ENCODE measurements around the gene TMEM94.

TMEM94 gene

GRCh38 chr17:75496005-75496404 lies 39.6 kb downstream of the TMEM94 start:
- no peak for DNase-seq (ENCODE audit: low read depth, low spot score)

DNA sequence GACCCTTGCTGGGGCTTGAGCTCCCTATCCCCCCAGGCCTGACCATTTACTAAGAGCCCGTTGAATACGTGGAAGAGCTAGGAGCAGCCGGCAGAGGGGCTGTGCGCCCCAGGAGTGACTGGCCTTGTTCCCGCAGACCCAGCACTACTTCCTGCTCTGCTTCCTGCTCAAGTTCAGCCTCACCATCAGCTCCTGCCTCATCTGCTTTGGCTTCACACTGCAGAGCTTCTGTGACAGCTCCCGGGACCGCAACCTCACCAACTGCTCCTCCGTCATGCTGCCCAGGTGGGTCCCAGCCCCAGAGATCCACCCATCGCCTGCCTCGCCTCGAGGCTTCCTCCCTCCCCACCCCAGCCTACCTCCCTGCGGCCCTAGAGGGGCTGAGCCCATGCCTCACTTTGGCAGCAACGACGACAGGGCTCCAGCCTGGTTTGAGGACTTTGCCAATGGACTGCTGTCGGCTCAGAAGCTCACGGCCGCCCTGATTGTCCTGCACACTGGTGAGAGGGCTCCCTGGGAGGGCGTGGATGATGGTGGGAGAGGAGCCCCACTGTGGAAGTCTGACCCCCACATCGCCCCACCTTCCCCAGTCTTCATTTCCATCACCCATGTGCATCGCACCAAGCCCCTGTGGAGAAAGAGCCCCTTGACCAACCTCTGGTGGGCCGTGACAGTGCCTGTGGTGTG lies 41.7 kb downstream of the TMEM94 start:
- no peak for DNase-seq (ENCODE audit: low read depth, low spot score)

- no peak for DNase-seq (ENCODE audit: low read depth, low spot score)
Measured at GRCh38 chr17:75498726-75499213, 42.3 kb downstream of the TMEM94 start.

- DNase-seq (ENCODE audit: low read depth, low spot score): no peak
Measured at GRCh38 chr17:75499313-75500022, 43.0 kb downstream of the TMEM94 start.

GRCh38 chr17:75500419-75501216 lies 44.2 kb downstream of the TMEM94 start:
- no peak for DNase-seq (ENCODE audit: low read depth, low spot score)

DNA sequence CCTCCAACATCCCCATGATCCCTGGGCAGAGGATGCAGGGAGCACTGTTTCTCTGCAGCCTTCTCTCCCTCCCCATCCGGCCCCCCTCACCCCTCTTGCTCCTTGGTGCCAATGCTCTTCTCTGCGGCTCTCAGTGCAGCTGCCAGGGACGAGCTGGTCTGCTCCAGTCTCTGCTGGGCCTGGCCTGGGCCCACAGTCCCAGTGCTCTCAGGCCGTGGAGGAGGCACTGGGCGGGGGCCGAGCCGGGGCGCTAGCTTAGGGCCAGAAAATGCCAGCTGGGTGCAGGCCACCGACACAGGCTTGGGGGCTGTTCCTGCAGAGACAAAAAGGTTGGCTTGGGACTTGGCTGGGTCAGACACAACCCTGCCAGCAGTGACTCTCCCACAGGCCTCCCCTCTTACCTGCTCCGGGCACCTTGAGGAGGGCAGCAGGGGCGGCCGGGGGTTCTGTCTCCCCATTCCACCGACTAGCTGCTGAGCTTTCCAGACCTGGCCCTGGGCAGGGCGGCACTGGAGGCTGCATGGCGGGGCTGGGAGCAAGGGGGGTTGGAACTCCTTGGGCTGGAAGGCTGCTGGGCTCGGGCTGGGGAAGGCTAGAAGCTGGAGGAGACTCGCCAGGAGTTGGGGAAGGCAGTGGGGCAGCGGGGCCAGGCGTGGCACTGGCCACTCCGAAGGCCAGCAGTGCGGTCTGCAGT lies 45.1 kb downstream of the TMEM94 start:
- no peak for DNase-seq (ENCODE audit: low read depth, low spot score)

GRCh38 chr17:75502072-75502720 lies 45.8 kb downstream of the TMEM94 start:
- DNase-seq (ENCODE audit: low read depth, low spot score): no peak

DNA sequence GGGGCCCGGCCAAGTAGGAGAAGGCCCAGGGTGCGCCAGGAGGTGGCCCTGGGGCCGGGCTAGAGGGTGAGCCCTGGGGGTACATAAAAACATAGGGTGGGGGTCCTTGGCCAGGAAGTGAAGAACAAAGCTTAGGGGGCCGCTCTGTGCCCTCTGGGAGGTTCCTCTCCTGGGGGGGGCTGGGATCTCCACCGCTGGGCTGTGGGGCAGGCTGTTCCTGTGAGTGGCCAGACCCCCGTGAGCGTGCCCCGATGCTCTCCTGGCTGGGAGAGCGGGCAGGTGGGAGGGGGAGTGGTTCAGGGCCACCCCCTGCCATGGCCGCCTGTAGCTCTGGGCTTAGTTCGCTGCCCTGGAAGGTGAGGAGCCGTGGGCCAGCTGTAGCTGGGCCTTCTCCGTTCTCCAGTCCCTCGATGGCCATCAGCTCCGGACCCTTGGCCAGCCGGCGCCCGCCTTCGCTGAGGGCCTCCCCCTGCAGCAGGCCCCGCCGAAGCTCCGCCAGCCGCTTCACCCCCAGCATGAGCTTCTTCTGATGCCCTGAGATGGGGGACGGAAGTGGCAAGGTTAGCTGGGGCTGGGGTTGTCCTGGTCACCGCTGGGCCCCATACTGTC lies 46.4 kb downstream of the TMEM94 start:
- no peak for DNase-seq (ENCODE audit: low read depth, low spot score)

- DNase-seq (ENCODE audit: low read depth, low spot score): no peak
Measured at GRCh38 chr17:75503337-75503950, 47.0 kb downstream of the TMEM94 start.

DNA sequence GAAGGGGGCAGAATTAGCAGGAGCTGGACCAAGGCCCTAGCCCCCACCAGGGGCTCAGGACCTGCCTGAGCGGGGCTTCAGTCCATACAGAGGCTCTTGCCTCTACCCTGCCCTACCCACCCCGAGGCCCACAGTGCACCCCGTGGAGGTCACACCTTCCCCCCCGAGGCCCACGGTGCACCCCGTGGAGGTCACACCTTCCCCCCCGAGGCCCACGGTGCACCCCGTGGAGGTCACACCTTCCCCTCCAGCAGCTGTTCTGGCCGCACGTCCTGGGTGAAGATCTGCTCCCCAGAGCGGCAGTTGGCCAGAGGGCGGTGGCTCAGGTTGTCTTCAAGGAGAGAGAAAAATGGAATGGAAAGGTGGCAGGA lies 47.5 kb downstream of the TMEM94 start:
- no peak for DNase-seq (ENCODE audit: low read depth, low spot score)

GRCh38 chr17:75504347-75505151 lies 48.1 kb downstream of the TMEM94 start:
- DNase-seq (ENCODE audit: low read depth, low spot score): no peak

DNA sequence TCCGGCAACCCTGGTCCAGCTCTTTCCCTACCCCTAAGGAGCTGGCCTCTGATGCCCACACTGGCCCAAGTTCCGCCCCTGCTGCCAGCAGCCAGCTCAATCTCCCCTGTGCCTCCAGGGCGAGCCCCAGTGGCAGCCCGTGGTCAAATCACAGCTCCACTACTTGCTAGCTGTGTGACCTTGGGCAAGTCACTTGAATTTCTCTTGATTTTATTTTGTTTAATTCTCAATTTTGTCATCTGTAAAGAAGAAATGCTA lies 48.6 kb downstream of the TMEM94 start:
- DNase-seq (ENCODE audit: low read depth, low spot score): no peak

- no peak for DNase-seq (ENCODE audit: low read depth, low spot score)
Measured at GRCh38 chr17:75505640-75506039, 49.2 kb downstream of the TMEM94 start.

GRCh38 chr17:75506134-75506533 lies 49.7 kb downstream of the TMEM94 start:
- DNase-seq (ENCODE audit: low read depth, low spot score): no peak

- DNase-seq (ENCODE audit: low read depth, low spot score): no peak
Measured at GRCh38 chr17:75506888-75507287, 50.5 kb downstream of the TMEM94 start.

DNA sequence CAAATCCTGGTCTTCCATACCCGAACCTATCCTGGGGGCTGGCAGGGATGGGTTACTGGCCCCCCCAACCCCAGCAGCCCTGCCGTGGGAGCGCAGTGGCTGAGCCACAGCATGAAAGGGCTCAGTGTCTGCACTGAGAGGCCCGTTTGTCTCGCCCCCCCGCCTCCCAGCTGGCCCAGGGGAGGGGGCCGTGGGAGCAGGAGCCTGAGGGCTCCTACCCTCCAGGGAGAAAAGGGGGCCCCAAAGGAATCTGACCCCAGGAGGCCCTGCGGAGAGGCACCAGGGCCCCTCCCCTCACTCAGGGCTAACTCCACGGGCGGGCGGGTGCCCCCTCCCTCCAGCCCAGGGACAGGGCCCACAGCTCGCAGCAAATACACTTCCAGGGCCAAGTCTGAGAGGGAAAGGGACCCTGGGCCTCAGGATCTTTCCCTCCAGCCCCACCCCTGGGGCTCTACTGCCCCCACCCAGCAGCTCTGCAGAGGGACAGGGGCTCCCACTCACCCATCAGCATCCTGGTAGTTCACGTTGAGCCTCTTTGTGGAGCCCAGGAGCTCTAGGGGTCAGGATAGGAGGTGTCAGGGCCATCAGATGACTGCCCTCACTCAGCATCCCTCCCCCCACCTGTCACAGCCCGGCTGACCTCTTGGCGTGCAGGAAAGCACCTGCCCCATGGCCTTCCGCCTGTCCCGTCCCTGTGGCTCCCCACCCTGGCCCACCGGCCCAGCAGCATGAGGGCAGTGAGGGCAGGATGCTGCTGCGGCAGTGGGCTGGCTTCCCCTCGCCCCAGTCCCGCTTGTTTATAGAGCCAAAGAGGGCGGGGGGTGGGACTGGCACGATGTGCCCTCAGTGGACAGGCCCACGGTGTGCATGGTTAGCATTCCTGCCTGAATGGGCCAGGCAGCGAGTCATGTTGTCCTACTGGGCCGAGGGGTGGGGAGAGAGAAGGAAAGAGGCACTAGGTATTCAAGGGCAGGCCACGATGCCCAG lies 51.6 kb downstream of the TMEM94 start:
- no peak for DNase-seq (ENCODE audit: low read depth, low spot score)

DNA sequence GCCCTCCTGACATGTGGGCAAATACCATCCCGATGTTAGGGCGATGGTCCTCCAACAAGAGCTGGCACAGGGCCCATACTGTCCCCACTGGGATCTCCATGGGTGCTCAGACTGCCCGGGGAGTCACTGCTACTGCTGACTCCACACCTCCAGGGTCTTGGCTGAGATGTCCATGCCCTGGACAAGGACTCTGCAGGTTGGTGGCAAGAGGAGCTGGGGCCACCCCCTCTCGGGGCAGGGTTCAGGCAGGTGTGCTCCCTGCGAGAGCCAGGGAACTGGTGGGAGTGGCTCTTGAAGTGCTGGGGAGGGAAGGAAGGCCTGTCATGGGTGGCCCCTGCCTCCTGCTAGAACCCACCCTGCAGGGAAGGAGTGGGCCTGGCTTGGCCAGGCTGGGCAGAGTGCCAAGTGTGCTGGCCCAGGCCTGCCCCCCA lies 52.5 kb downstream of the TMEM94 start:
- DNase-seq (ENCODE audit: low read depth, low spot score): no peak

DNA sequence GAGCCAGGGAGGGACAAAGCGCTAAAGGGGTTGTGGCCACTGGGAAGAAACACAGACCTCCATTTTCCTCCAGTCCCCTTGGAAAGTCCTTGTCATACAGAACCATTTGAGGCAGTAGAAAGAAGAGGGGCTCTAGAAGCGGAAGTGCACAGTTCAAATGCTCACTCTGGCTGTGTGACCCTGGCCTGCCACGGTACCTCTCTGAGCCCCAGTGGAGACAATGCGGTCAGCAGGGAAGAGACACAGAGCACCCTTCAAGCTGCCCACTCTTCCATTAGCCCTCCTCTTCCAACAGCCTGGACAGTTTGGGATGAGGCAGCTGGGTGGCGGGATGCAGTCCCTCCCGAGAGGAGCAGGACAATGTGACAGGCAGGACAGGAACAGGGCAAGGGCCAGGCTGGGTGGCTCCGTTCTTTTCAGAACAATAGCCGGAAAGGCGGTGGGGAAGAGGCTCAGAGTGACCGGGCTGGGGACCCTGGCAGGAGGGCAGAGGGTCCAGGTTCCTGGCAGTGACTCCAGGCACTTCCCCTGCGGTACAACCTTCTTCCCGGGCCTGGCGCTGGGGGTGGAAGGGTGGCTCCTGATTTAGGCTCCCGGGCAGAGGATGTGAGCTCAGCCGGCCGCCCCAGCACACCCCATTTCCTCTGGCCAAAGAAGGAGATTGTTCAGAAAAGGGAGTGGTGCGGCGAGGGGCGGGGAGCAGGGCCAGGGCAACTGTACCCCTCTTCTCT lies 53.3 kb downstream of the TMEM94 start:
- no peak for DNase-seq (ENCODE audit: low read depth, low spot score)
